CD4-positive, alpha-beta T cell treated with Interleukin-12 subunit alpha and Interleukin-12 subunit beta, for 1 hour (primary cell): ENCODE measurements around the gene GMPPB.
A peak's percentile ranks its signal among the peaks of the same experiment; 100 is the strongest.
"Not testable (repeated sequence)": the region's sequence is repeated elsewhere in the genome, so short reads cannot be mapped to it uniquely, and the experiment has no call there.

ENCODE experiments used
- DNase-seq: peaks from one replicate; pipeline ENCODE4 v3.0.0-alpha.2; 2020

GMPPB gene

GRCh38 chr3:49712631-49713317 lies 11.0 kb downstream of the GMPPB start:
- no peak for DNase-seq

GRCh38 chr3:49712166-49712565 lies 11.6 kb downstream of the GMPPB start:
- no peak for DNase-seq

GRCh38 chr3:49711489-49711888 lies 12.3 kb downstream of the GMPPB start:
- DNase-seq = no peak

DNA sequence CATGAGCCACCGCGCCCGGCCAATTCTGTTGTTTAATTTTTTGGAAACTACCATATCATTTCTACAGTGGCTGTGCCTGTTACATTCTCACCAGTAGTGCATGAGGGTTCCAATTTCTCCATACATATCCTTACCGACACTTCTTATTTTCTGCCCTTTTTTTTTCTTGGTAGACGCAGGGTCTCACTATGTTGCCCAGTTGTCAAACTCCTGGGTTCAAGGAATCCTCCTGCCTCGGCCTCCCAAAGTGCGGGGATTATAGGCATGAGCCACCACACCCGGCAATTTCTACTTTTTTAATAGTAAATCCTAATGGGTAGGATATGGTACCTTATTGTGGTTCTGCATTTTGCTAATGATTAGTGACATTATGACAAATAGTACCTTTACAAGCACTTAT lies 13.9 kb downstream of the GMPPB start:
- no peak for DNase-seq

GRCh38 chr3:49707113-49707480 lies 16.7 kb downstream of the GMPPB start:
- no peak for DNase-seq

DNA sequence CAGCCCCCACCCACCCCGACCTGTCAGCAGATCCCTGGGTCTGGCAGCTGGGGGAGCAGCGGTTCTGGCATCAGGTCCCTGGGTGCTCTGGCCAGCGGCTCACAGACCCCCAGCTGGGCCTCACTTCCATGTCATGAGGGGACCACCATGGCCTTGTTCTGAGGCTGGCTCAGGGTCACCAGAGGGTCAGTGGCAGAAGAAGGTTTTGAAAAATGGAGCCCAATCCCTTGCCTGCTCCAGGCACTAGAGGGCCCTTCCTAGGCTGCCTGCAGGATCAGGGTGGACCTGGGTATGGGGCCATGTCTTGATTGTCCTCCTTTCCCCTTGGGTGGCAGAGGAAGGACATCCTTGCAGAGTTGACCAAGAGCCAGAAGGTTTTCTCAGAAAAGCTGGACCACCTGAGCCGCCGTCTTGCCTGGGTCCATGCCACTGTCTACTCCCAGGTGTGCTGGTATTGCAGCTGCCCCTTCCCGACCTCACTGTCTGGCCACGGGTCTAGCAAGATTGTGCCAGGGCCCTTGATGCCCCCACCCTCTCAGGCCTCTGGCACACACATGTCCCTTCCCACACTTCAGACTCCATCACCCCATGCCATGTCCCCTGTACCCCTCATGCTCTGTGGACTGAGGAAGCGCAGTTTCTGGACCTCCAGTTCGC lies 17.2 kb downstream of the GMPPB start:
- no peak for DNase-seq

DNA sequence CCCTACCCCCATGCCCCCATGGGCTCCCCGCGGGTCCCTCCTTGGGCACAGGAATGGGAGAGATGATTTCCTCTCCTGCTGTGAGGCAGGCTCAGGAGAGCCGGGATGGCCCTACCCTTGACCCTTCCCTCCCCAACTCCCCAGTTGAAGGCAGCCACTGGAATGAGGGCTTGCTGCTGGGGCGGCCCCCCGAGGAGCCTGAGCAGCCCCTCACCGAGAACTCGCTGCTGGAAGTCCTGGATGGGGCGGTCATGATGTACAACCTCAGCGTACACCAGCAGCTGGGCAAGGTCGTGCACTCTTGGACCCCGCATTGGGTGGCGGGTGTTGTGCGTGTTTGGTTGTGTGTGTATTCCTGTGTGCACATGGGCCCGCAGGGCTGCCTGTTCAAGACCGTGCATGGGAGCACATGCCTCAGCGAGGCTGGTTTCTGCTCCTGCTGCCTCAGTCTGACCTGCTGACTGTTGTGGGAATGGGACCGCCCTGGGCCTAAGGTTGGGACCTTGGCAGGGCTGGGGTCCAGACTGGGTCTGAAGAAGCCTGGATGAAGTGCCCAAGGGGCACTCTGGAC lies 18.3 kb downstream of the GMPPB start:
- DNase-seq = no peak

DNA sequence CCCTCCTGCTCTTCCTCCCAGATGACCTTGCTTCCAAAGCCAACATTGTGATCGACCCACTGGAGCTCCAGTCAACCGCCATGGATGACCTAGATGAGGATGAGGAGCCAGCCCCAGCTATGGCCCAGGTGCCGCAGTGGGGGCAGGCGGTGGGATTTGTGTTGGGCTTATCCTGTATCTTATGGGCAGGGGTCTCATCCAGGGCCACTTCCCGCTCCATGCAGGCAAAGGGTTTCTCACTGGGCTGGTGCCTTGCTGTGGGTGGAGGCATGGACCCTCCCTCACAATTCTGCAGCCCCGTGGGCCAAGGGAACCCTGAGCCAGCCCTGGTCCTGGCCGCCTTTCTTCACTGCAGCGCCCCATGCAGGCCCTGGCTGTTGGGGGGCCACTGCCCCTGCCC lies 19.1 kb downstream of the GMPPB start:
- DNase-seq = no peak

GRCh38 chr3:49703956-49704355 lies 19.8 kb downstream of the GMPPB start:
- no peak for DNase-seq

DNA sequence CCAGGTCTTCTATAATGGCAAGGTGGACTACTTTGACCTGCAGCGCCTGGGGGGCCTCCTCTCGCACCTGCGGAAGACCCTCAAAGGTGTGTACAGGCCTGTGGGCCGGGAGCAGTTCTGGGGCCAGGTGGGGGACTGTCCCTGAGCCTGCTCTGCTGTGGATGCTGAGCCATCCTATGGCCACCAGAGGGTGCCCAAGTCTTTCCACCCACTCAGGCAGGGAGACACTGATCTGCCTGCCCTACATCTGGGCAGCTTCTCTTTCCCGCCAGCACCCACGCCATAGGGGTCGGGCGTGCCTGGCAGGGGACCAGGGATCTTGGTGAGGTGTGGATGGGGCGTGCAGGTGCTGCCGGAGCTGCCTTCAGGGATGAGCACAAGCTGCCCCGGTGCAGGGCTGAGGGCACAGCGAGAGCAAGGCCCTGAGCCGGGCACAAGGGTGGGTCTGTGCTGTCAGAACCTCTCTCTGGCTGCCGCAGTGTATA lies 20.3 kb downstream of the GMPPB start:
- DNase-seq = peak; percentile 77

- no peak for DNase-seq
Measured at GRCh38 chr3:49702672-49703071, 21.1 kb downstream of the GMPPB start.

- no peak for DNase-seq
Measured at GRCh38 chr3:49701388-49702077, 22.2 kb downstream of the GMPPB start.

- DNase-seq = no peak
Measured at GRCh38 chr3:49700453-49701128, 23.2 kb downstream of the GMPPB start.

GRCh38 chr3:49700014-49700413 lies 23.7 kb downstream of the GMPPB start:
- DNase-seq = no peak

- no peak for DNase-seq
Measured at GRCh38 chr3:49699281-49699979, 24.3 kb downstream of the GMPPB start.

DNA sequence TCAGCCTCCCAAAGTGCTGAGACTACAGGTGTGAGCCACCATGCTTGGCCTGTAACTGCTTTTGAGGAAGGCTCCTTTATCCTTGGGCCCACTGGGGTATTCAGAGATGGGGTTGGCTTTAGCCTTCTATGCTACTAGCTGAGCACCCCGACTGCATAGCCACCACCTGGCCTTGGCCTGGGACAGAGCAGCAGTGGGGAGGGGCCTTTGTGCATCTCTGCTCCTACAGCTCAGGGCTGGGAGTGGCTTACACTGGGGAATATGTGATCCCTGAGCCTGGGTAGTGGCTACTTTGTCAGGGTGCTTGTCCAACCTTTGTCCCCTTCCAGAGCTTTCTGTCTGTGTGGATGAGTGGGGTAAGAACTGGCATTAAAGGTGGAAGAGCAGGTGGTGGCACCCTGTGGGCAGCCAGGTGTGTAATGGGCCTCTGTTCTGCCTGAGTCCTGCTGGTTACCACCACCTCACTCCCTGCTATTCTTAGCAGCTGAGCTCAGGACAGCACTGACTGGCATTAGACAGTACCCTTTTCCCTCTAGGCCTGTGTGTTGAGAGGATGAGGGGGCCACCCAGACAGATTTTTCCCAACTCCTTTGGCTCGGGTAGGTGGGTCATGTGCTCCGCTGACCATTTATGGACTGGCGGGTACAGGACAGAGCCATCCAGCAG lies 28.3 kb downstream of the GMPPB start:
- not testable (repeated sequence) for DNase-seq

DNA sequence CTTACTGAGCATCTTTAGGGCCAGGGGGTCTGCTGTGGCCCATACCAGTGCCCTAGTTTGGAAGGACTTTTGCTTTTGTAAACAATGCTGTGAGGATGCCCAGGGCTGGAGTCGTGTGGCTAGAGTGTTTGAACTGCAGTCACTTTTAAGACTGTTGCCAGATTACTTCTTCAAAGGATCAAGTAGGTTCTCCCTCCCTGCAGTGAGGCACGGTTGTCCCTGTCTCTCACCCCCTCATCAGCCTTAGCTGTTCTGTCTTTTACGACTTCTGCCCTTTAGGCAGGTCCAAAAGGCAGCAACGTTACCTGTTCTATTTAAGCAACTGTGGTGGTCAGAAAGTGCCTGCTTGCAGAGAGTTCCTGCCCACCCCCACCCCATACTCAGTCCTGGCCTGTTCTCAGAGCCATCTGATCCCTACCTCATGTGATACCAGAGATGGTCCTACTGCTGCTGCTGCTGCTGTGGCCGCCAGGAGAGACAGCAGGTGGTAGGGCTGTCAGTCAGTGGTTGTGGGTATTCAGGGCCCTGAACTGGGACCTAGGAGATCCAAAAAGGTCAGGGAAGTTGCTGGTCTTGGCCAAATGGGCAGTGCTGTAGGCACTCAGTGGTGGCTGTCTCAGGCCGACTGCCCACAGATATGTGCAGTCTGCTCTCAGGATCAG lies 29.2 kb downstream of the GMPPB start:
- DNase-seq = not testable (repeated sequence)

- not testable (repeated sequence) for DNase-seq
Measured at GRCh38 chr3:49691481-49691880, 32.3 kb downstream of the GMPPB start.

DNA sequence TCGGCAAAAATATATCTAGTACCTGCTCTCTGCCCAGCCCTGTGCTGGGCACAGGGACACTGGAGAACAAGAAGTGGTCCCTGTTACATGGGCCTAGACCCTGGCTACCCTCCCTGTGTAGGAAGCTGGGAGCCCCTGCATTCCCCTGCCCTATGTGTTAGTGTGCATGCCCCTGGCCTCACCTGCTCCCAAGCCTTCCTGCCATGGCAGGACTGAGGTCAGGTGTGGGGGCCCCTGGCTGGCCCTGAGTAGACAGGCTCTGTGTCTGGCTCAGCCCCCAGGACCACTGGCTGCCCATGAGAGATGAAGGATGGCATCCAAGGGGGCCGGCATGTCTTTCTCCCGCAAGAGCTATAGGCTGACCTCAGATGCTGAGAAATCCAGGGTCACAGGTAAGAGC lies 32.9 kb downstream of the GMPPB start:
- DNase-seq = not testable (repeated sequence)

- not testable (repeated sequence) for DNase-seq
Measured at GRCh38 chr3:49689908-49690624, 33.7 kb downstream of the GMPPB start.
